OCI-LY1 (cell line): ENCODE data around the gene ADAM12.

Experiments
- CTCF ChIP-seq: fragments of 200-600 bp; sonication (generic), shearing (Covaris generic); IDR thresholded peaks from 2 replicates; pipeline ENCODE4 v1.5.1; 2017; ENCODE audit warnings: mild to moderate bottlenecking, antibody characterized with exemption, low read length, moderate library complexity, mixed read lengths
- EZH2 ChIP-seq: fragments of 200-600 bp; sonication (generic), shearing (Covaris generic); IDR thresholded peaks from 2 replicates; pipeline ENCODE4 v1.8.0; 2017; ENCODE audit warnings: borderline replicate concordance, mixed run types, mild to moderate bottlenecking, antibody characterized with exemption, low read length, moderate library complexity, mixed read lengths

DNA sequence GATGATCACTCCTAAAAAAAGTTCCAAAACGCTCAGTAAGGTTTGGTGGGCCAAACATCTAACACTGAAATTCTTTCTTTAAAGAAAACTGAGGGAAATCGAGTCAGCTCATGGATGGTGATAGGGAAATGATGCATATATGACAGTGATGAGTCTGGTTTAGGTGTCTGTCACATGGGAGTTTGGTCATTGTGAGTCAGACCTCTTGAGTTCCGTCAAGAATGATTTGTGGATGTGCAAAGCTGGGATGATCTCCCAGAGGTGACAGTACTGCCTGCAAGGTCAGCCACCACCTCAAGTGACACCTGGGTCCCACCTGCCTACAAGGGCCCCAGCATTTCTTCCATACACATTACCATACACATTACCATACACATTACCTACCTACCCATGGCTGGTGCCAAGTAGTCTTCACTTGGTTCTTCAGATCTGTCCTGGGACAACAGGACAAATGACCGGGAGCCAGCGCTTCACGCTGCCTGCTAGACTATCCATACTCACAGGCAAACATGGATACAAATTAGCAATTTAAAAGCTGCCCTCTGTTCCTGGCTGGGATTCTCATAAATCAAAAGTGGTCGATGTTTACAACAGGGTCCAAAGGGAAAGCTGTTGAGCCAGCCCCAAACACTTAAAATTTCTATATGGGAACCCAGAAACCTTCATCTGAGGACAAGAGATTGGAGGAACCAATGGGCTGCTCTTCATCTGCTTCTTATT is 128.4 kb downstream of the ADAM12 start:
- TF ChIP-seq EZH2 = no peak
- TF ChIP-seq CTCF = no peak
